Nasal cavity respiratory epithelium epithelial cell of viscerocranial mucosa (primary cell): ENCODE results near the gene ISOC2. TPM values are rescaled to one million over a fixed set of nuclear protein-coding genes. Genes with fewer than 3 reads are reported as not detected.

ENCODE experiments used
- total RNA-seq: library from RNA; depleted of rRNA; stranded (reverse); fragments of >200 nt; gene quantifications from 2 replicates; pipeline ENCODE4 v1.2.3, GENCODE V29; 2014

The ISOC2 gene
- total RNA-seq, result 34.8 and 39.6 TPM in 2 replicates

GRCh38 chr19:55461259-55461973, at the start of gene ISOC2:
TSS of gene ISOC2 (minus strand) at chr19:55461642. CDS start at chr19:55456486, 5,156 bp downstream.

GRCh38 chr19:55487924-55488687, 26.7 kb upstream of the ISOC2 start, which contains the start of gene SSC5D:
TSS of gene SSC5D (plus strand) at chr19:55488436. CDS start at chr19:55488590, 154 bp downstream.

GRCh38 chr19:55484593-55485438, 23.4 kb upstream of the ISOC2 start, which contains the start of gene NAT14:
TSS of gene NAT14 (plus strand) at chr19:55485188. CDS start at chr19:55485709, 521 bp downstream.

GRCh38 chr19:55476100-55476775, 14.8 kb upstream of the ISOC2 start, which contains the start of gene ZNF628:
TSS of gene ZNF628 (plus strand) at chr19:55476617. CDS start at chr19:55479911, 3,294 bp downstream.

GRCh38 chr19:55464662-55465054, 3.2 kb upstream of the ISOC2 start, which contains the start of gene C19orf85:
TSS of gene C19orf85 (minus strand) at chr19:55464751. CDS start at chr19:55464554, 197 bp downstream.

GRCh38 chr19:55443045-55443823, 18.2 kb downstream of the ISOC2 start, which contains the start of gene SHISA7:
TSS of gene SHISA7 (minus strand) at chr19:55443300. CDS start at chr19:55442863, 437 bp downstream.

GRCh38 chr19:55407550-55407799, 54.0 kb downstream of the ISOC2 start, which contains the start of gene UBE2S:
TSS of gene UBE2S (minus strand) at chr19:55407788. CDS start at chr19:55407589, 199 bp downstream.

Other genes with a start within 250 kb of the ISOC2 start
- gene TMEM86B, start 232.9 kb downstream of the ISOC2 start, total RNA-seq, result 0.68 and 2.0 TPM in 2 replicates
- 24.9 and 64.2 TPM in 2 replicates for gene PPP6R1, start 202.6 kb downstream of the ISOC2 start, total RNA-seq
- 32.8 and 33.6 TPM in 2 replicates for gene HSPBP1, start 181.5 kb downstream of the ISOC2 start, total RNA-seq
- 0.34 and 0.43 TPM in 2 replicates for gene BRSK1, start 177.6 kb downstream of the ISOC2 start, total RNA-seq
- not detected in 2 replicates for gene TMEM150B, start 136.3 kb downstream of the ISOC2 start, total RNA-seq
- gene KMT5C, start 121.8 kb downstream of the ISOC2 start, total RNA-seq, result 6.1 and 6.2 TPM in 2 replicates
- 0.34 and 0.43 TPM in 2 replicates for gene COX6B2, start 106.9 kb downstream of the ISOC2 start, total RNA-seq
- gene GARIN5B, start 98.4 kb downstream of the ISOC2 start, total RNA-seq, result not detected in 2 replicates
- 0.34 and 1.6 TPM in 2 replicates for gene IL11, start 91.2 kb downstream of the ISOC2 start, total RNA-seq
- not detected in 2 replicates for gene TMEM190, start 84.8 kb downstream of the ISOC2 start, total RNA-seq
- 2.3 and 4.4 TPM in 2 replicates for gene TMEM238, start 77.3 kb downstream of the ISOC2 start, total RNA-seq
- gene RPL28, start 75.7 kb downstream of the ISOC2 start, total RNA-seq, result 216 and 276 TPM in 2 replicates
- gene UBE2S, start 53.9 kb downstream of the ISOC2 start, total RNA-seq, result 26.8 and 37.9 TPM in 2 replicates
- gene SHISA7, start 18.3 kb downstream of the ISOC2 start, total RNA-seq, result not detected in 2 replicates
- not detected in 2 replicates for gene C19orf85, start 3.1 kb upstream of the ISOC2 start, total RNA-seq
- gene ZNF628, start 15.0 kb upstream of the ISOC2 start, total RNA-seq, result 1.4 and 4.4 TPM in 2 replicates
- gene NAT14, start 23.5 kb upstream of the ISOC2 start, total RNA-seq, result 2.1 and 2.7 TPM in 2 replicates
- 0.36 TPM in 1 of 2 replicates, not detected in the other for gene SSC5D, start 26.8 kb upstream of the ISOC2 start, total RNA-seq
- gene SBK2, start 75.5 kb upstream of the ISOC2 start, total RNA-seq, result not detected in 2 replicates
- gene SBK3, start 83.9 kb upstream of the ISOC2 start, total RNA-seq, result not detected in 2 replicates
- 2.4 and 6.7 TPM in 2 replicates for gene ZNF579, start 119.2 kb upstream of the ISOC2 start, total RNA-seq
- gene FIZ1, start 137.9 kb upstream of the ISOC2 start, total RNA-seq, result 4.8 and 5.4 TPM in 2 replicates
- 14.8 and 16.1 TPM in 2 replicates for gene ZNF524, start 138.6 kb upstream of the ISOC2 start, total RNA-seq
- gene ZNF865, start 144.0 kb upstream of the ISOC2 start, total RNA-seq, result 0.68 and 4.1 TPM in 2 replicates
- 4.1 and 5.1 TPM in 2 replicates for gene ZNF784, start 162.9 kb upstream of the ISOC2 start, total RNA-seq
- gene ZNF580, start 179.4 kb upstream of the ISOC2 start, total RNA-seq, result 3.1 and 4.6 TPM in 2 replicates
- gene ZNF581, start 182.0 kb upstream of the ISOC2 start, total RNA-seq, result 14.4 and 16.8 TPM in 2 replicates
- gene CCDC106, start 186.6 kb upstream of the ISOC2 start, total RNA-seq, result 3.1 and 6.5 TPM in 2 replicates
- gene U2AF2, start 193.4 kb upstream of the ISOC2 start, total RNA-seq, result 121 and 156 TPM in 2 replicates
- 21.5 and 192 TPM in 2 replicates for gene EPN1, start 213.6 kb upstream of the ISOC2 start, total RNA-seq